ENCODE data around the gene PPFIBP1. TPM values are rescaled to one million over a fixed set of nuclear protein-coding genes. Genes with fewer than 3 reads are reported as not detected.

The PPFIBP1 gene
- total and polyA plus RNA-seq, 9 of the 15 experiments (the other 6 are each of a cell fraction or from before 2014, with no cell fraction given): 0.46 to 3.5 (median 1.8) TPM

- Histone ChIP-seq H3K27ac (ENCODE audit: extremely low read depth, low read depth, low read length) (no peak overlapping the region), H3K36me3 (ENCODE audit: control insufficient read depth, insufficient read depth, low read length) (no peaks in the 10 kb centered on the region), H2AFZ (ENCODE audit: low read depth, low read length) (peak overlapping the region; percentile 86), H3K9ac (ENCODE audit: insufficient read depth in 1 of 2, low read depth in 2 of 2, low read length in 2 of 2) (no peak overlapping the region), H3K27me3 (ENCODE audit: control insufficient read depth in 2 of 2, insufficient read depth in 2 of 2, low read length in 2 of 2) (peaks cover 10 to 13% of the 10 kb centered on the region in 2 experiments; a peak in 3 of 5 replicates), H4K20me1 (replicated peaks; ENCODE audit: control insufficient read depth, insufficient read depth, low read length) (no peaks in the 10 kb centered on the region), H3K9me1 (ENCODE audit: control insufficient read depth, insufficient read depth, low read length) (no peaks in the 10 kb centered on the region), H3K4me3 (no peak overlapping the region), H3K9me3 (replicated peaks; ENCODE audit: control insufficient read depth, insufficient read depth, low read depth, low read length) (no peaks in the 10 kb centered on the region), H3K4me2 (ENCODE audit: insufficient read depth, low read length) (peak overlapping the region; percentile 61), H3K79me2 (ENCODE audit: control insufficient read depth, insufficient read depth, low read length) (no peaks in the 10 kb centered on the region), H3K4me1 (replicated peaks in 1 of 2; ENCODE audit: control insufficient read depth in 2 of 2, insufficient read depth in 2 of 2, low read length in 2 of 2) (no peaks in the 10 kb centered on the region)
- ChIA-PET POLR2A (no interaction called here), CTCF (ENCODE audit: low intra/inter-chr PET ratio) (no interaction called here)
- peak; percentile 74 for ATAC-seq
- DNase-seq (ENCODE audit: extremely low read depth in 1 of 4, low spot score in 3 of 4): peak; percentile 29 to 49 (median 40)
- in situ Hi-C loops (cut with MboI): no loop called here
- TF ChIP-seq NRF1 (conservative IDR thresholded peaks at IDR 0.05 in 1 of 2, IDR thresholded peaks at IDR 0.05 in 1 of 2): peak; percentile 91 to 92
- no peak for TF ChIP-seq YBX1 (IDR thresholded peaks at IDR 0.05)
- no TSS peak for BruUV-seq (replicated peaks)
- FAIRE-seq: no peak
- WGBS (ENCODE audit: insufficient coverage, low coverage, missing lambda C conversion rate): 3% methylated on average over 13 of the region's 13 CpGs
- intact Hi-C loops (cut with micrococcal nuclease): no loop called here
Measured at GRCh38 chr12:27689558-27690180, 165.7 kb downstream of the PPFIBP1 start.

GRCh38 chr12:27693403-27693802 lies 169.4 kb downstream of the PPFIBP1 start:
- Histone ChIP-seq H2AFZ (ENCODE audit: low read depth, low read length) (no peak overlapping the region), H3K36me3 (ENCODE audit: control insufficient read depth, insufficient read depth, low read length) (no peaks in the 10 kb centered on the region), H3K9me3 (replicated peaks; ENCODE audit: control insufficient read depth, insufficient read depth, low read depth, low read length) (no peaks in the 10 kb centered on the region), H3K4me2 (ENCODE audit: insufficient read depth, low read length) (no peak overlapping the region), H3K27me3 (ENCODE audit: control insufficient read depth in 2 of 2, insufficient read depth in 2 of 2, low read length in 2 of 2) (peaks cover 15 to 20% of the 10 kb centered on the region in 2 experiments; a peak in 4 of 5 replicates), H3K27ac (ENCODE audit: extremely low read depth, low read depth, low read length) (no peak overlapping the region), H3K4me1 (replicated peaks in 1 of 2; ENCODE audit: control insufficient read depth in 2 of 2, insufficient read depth in 2 of 2, low read length in 2 of 2) (no peaks in the 10 kb centered on the region), H4K20me1 (replicated peaks; ENCODE audit: control insufficient read depth, insufficient read depth, low read length) (no peaks in the 10 kb centered on the region; the same call in 1 of the 2 replicates), H3K4me3 (no peak overlapping the region), H3K79me2 (ENCODE audit: control insufficient read depth, insufficient read depth, low read length) (no peaks in the 10 kb centered on the region), H3K9me1 (ENCODE audit: control insufficient read depth, insufficient read depth, low read length) (no peaks in the 10 kb centered on the region), H3K9ac (ENCODE audit: insufficient read depth in 1 of 2, low read depth in 2 of 2, low read length in 2 of 2) (no peak overlapping the region)
- DNase-seq (ENCODE audit: extremely low read depth in 1 of 4, low spot score in 3 of 4): no peak
- CTCF ChIA-PET (ENCODE audit: low intra/inter-chr PET ratio): no interaction called here
- in situ Hi-C loops (cut with MboI): no loop called here
- no TSS peak for BruUV-seq (replicated peaks)
- TF ChIP-seq, protein P1, sequence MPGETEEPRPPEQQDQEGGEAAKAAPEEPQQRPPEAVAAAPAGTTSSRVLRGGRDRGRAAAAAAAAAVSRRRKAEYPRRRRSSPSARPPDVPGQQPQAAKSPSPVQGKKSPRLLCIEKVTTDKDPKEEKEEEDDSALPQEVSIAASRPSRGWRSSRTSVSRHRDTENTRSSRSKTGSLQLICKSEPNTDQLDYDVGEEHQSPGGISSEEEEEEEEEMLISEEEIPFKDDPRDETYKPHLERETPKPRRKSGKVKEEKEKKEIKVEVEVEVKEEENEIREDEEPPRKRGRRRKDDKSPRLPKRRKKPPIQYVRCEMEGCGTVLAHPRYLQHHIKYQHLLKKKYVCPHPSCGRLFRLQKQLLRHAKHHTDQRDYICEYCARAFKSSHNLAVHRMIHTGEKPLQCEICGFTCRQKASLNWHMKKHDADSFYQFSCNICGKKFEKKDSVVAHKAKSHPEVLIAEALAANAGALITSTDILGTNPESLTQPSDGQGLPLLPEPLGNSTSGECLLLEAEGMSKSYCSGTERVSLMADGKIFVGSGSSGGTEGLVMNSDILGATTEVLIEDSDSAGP (CRISPR knock-in tag; IDR thresholded peaks at IDR 0.05): no peak
- TF ChIP-seq POLR2A (conservative IDR thresholded peaks at IDR 0.05) (no peak), ZNF316 (IDR thresholded peaks at IDR 0.05) (peak; percentile 66), C11orf30 (IDR thresholded peaks at IDR 0.05; ENCODE audit: low read depth) (peak; percentile 31; the same call in 1 of the 2 replicates)
- TF ChIP-seq, protein P2, sequence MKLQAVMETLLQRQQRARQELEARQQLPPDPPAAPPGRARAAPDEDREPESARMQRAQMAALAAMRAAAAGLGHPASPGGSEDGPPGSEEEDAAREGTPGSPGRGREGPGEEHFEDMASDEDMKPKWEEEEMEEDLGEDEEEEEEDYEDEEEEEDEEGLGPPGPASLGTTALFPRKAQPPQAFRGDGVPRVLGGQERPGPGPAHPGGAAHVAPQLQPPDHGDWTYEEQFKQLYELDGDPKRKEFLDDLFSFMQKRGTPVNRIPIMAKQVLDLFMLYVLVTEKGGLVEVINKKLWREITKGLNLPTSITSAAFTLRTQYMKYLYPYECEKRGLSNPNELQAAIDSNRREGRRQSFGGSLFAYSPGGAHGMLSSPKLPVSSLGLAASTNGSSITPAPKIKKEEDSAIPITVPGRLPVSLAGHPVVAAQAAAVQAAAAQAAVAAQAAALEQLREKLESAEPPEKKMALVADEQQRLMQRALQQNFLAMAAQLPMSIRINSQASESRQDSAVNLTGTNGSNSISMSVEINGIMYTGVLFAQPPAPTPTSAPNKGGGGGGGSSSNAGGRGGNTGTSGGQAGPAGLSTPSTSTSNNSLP (IDR thresholded peaks at IDR 0.05; ENCODE audit: borderline replicate concordance, low read depth, low read length): no peak
- TF ChIP-seq, protein P3, sequence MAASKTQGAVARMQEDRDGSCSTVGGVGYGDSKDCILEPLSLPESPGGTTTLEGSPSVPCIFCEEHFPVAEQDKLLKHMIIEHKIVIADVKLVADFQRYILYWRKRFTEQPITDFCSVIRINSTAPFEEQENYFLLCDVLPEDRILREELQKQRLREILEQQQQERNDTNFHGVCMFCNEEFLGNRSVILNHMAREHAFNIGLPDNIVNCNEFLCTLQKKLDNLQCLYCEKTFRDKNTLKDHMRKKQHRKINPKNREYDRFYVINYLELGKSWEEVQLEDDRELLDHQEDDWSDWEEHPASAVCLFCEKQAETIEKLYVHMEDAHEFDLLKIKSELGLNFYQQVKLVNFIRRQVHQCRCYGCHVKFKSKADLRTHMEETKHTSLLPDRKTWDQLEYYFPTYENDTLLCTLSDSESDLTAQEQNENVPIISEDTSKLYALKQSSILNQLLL (CRISPR knock-in tag; IDR thresholded peaks at IDR 0.05; ENCODE audit: borderline replicate concordance): no peak
- intact Hi-C loops (cut with micrococcal nuclease): no loop called here
- WGBS (ENCODE audit: insufficient coverage, low coverage, missing lambda C conversion rate): 0% methylated on average over 2 of the region's 2 CpGs
- POLR2A ChIA-PET: no interaction called here
- no peak for FAIRE-seq
- no peak for ATAC-seq

All from K562 (cell line).